Lower leg skin (tissue), 3 donors: Measurements from ENCODE around the gene A3GALT2.

Experiments used
- POLR2A ChIP-seq, 2 donors: fragments of 450-650 bp; IDR thresholded peaks; one replicate each; pipeline ENCODE4 v1.6.1; 2016 to 2017; ENCODE audit warnings: antibody characterized with exemption in 2 of 2, mild to moderate bottlenecking in 1 of 2, moderate library complexity in 1 of 2
- TF ChIP-seq, protein P1 (sequence below), 3 donors: fragments of 450-650 bp; IDR thresholded peaks; one replicate each; pipeline ENCODE4 v1.5.1; 2016; ENCODE audit warnings: antibody characterized with exemption in 3 of 3, mild to moderate bottlenecking in 3 of 3, moderate library complexity in 2 of 3

DNA sequence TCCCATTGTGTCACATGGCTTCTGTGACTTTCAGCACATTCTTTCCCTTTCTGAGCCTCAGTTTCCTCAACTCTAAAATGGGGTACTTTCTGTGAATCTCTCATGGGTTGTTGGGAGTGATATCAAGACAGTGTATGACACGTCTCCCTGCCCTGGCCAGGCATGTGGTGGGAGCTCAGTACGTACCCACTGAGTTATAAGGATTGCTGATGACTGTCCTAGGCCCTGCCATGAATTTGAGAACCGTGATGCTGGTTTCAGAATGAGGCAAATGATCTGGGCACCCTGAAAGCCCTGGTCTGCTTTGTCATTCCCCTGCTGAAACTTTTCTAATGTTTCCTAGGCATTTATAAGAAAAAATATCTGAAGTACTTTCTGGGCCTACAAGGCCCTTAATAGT is 61.0 kb downstream of the A3GALT2 start:
- TF ChIP-seq, protein P1, sequence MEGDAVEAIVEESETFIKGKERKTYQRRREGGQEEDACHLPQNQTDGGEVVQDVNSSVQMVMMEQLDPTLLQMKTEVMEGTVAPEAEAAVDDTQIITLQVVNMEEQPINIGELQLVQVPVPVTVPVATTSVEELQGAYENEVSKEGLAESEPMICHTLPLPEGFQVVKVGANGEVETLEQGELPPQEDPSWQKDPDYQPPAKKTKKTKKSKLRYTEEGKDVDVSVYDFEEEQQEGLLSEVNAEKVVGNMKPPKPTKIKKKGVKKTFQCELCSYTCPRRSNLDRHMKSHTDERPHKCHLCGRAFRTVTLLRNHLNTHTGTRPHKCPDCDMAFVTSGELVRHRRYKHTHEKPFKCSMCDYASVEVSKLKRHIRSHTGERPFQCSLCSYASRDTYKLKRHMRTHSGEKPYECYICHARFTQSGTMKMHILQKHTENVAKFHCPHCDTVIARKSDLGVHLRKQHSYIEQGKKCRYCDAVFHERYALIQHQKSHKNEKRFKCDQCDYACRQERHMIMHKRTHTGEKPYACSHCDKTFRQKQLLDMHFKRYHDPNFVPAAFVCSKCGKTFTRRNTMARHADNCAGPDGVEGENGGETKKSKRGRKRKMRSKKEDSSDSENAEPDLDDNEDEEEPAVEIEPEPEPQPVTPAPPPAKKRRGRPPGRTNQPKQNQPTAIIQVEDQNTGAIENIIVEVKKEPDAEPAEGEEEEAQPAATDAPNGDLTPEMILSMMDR (IDR thresholded peaks at IDR 0.05), result no peak
- TF ChIP-seq POLR2A (IDR thresholded peaks at IDR 0.05), result no peak
